ENCODE measurements around the gene CLCNKA.
A peak's percentile ranks its signal among the peaks of the same experiment; 100 is the strongest.
"Not testable (repeated sequence)": the region's sequence is repeated elsewhere in the genome, so short reads cannot be mapped to it uniquely, and the experiment has no call there.

Gene CLCNKA

GRCh38 chr1:16017461-16018303, 4.2 kb upstream of the CLCNKA start, which contains the start of gene HSPB7:
Gene HSPB7, minus strand, starts transcription at chr1:16018043. Its CDS starts 80 bp downstream, at chr1:16017963.
- Histone ChIP-seq H3K4me1 (peaks cover 96% of the 10 kb centered on the region), H3K4me3 (peak within 1 kb of the TSS; percentile 4; the same call in 1 of the 2 replicates), H3K9ac (peak within 1 kb of the TSS; percentile 50), H3K27ac (peak within 1 kb of the TSS; percentile 87), H3K27me3 (no peaks in the 10 kb centered on the region), H4K20me1 (no peaks in the 10 kb centered on the region), H3K9me3 (no peaks in the 10 kb centered on the region), H3K4me2 (peak within 1 kb of the TSS; percentile 92), H3K36me3 (no peaks in the 10 kb centered on the region)
- TF ChIP-seq Cebpa-rat (IDR thresholded peaks at IDR 0.05), result no peak

- peak overlapping the region; percentile 87 for H3K27ac ChIP-seq
- no peak for TF ChIP-seq Cebpa-rat (IDR thresholded peaks at IDR 0.05)
- H3K9me3 ChIP-seq, result no peaks in the 10 kb centered on the region
- H3K27me3 ChIP-seq, result no peaks in the 10 kb centered on the region
- H3K36me3 ChIP-seq, result no peaks in the 10 kb centered on the region
- peak overlapping the region; percentile 92 for H3K4me2 ChIP-seq
- no peaks in the 10 kb centered on the region for H4K20me1 ChIP-seq
- peaks cover 99% of the 10 kb centered on the region for H3K4me1 ChIP-seq
- 0 out of 2 replicates have a peak overlapping the region, but pooled peaks have one; percentile 50 for H3K9ac ChIP-seq
- H3K4me3 ChIP-seq, result no peak overlapping the region
Observed at GRCh38 chr1:16018308-16018707, 3.5 kb upstream of the CLCNKA start.

GRCh38 chr1:16018749-16019643, 2.8 kb upstream of the CLCNKA start:
- peaks cover 99% of the 10 kb centered on the region for H3K4me1 ChIP-seq
- no peaks in the 10 kb centered on the region for H3K27me3 ChIP-seq
- peak overlapping the region; percentile 50; the same call in 1 of the 2 replicates for H3K9ac ChIP-seq
- no peaks in the 10 kb centered on the region for H3K9me3 ChIP-seq
- TF ChIP-seq Cebpa-rat (IDR thresholded peaks at IDR 0.05), result no peak
- peak overlapping the region; percentile 87; the same call in 1 of the 2 replicates for H3K27ac ChIP-seq
- H3K4me2 ChIP-seq, result peak overlapping the region; percentile 92
- H4K20me1 ChIP-seq, result no peaks in the 10 kb centered on the region
- no peaks in the 10 kb centered on the region for H3K36me3 ChIP-seq
- H3K4me3 ChIP-seq, result no peak overlapping the region

DNA sequence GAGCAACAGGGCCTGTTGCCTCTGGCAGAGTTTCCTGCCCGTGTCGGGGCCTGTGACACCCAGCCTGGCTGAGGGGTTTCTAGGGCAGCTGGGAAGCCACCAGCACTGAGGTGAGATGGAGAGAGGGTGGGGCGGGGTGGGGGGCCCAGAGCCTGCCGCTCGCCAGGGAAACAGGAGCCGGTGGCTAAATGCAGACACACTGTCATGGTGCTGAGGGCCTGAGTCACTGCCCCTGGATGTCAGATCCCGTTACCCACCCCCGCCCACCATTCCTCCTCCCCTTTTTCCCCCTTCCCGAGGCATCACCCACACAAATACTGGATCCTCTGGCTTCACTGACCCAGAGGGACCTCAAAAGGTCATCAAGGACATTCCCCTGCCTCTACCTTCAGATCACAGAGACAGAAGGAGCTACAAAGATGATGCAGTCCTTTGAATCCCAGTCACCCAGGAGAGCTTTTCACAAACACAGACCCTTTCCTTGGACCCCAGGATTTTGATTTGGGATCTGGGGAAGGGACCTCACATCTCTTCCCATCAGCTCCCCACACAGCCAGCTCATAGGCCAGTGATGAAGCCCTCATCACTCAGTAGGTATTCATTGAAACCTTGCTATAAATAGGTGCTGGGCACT, 2.1 kb upstream of the CLCNKA start:
- TF ChIP-seq Cebpa-rat (IDR thresholded peaks at IDR 0.05), result no peak
- H3K4me1 ChIP-seq, result peaks cover 92% of the 10 kb centered on the region
- H3K4me3 ChIP-seq, result no peak overlapping the region
- H3K27ac ChIP-seq, result no peak overlapping the region
- H3K27me3 ChIP-seq, result no peaks in the 10 kb centered on the region
- no peaks in the 10 kb centered on the region for H4K20me1 ChIP-seq
- no peak overlapping the region for H3K9ac ChIP-seq
- H3K9me3 ChIP-seq, result no peaks in the 10 kb centered on the region
- H3K36me3 ChIP-seq, result no peaks in the 10 kb centered on the region
- peak overlapping the region; percentile 92 for H3K4me2 ChIP-seq

DNA sequence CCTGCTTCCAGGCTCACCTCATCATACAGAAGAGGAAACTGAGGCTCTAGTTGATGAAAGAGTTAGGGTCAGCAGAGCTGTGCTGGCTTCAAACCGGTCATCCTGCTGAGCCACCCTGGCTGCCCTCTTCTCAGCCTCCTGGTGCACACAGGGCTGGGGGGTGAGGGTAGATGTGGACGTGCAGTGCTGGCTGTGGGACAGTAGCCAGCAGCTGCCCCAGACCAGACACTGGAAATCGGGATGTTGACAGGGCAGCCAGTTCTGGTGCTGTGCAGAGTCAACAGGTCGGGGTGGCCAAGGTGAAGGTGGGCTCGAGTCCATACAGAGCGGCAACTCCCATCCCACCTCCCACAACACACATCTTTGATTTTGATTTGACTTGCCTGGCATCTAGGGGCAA, 1.5 kb upstream of the CLCNKA start:
- Histone ChIP-seq H4K20me1 (no peaks in the 10 kb centered on the region), H3K4me2 (peak overlapping the region; percentile 92; the same call in 1 of the 2 replicates), H3K4me1 (peaks cover 92% of the 10 kb centered on the region), H3K36me3 (no peaks in the 10 kb centered on the region), H3K4me3 (no peak overlapping the region), H3K9ac (no peak overlapping the region), H3K9me3 (no peaks in the 10 kb centered on the region), H3K27ac (no peak overlapping the region), H3K27me3 (no peaks in the 10 kb centered on the region)
- TF ChIP-seq Cebpa-rat (IDR thresholded peaks at IDR 0.05), result no peak

DNA sequence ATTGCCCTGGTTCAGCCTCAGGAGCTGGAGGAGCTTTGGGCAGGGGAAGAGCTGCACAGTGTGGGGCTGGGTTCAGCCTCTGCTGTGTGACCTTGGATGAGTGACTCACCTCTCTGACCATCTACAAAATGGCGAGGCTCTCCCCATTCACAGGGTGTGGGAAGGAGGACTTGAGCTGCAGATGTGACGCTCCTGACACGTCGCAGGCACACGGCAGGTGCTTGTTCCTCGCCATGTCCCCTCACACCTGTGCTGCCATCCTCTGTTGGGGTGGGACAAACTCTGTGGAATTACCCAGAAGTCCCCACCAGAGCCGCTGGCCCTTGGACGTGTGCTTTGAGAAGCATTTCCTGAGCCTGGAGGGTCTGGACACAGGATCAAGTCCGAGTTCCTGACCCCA, 958 bp upstream of the CLCNKA start:
- not testable (repeated sequence) for H3K9me3 ChIP-seq, H3K27me3 ChIP-seq, H4K20me1 ChIP-seq, H3K9ac ChIP-seq, H3K36me3 ChIP-seq, H3K4me3 ChIP-seq, H3K27ac ChIP-seq
- peaks cover 86% of the 10 kb centered on the region for H3K4me1 ChIP-seq
- H3K4me2 ChIP-seq, result peak overlapping the region; percentile 62; the same call in 1 of the 2 replicates

GRCh38 chr1:16022393-16022792, 557 bp downstream of the CLCNKA start:
- no peak overlapping the region for H3K27ac ChIP-seq
- no peak overlapping the region for H3K9ac ChIP-seq
- no peaks in the 10 kb centered on the region for H3K36me3 ChIP-seq
- H4K20me1 ChIP-seq, result no peaks in the 10 kb centered on the region
- peaks cover 77% of the 10 kb centered on the region for H3K4me1 ChIP-seq
- H3K4me2 ChIP-seq, result peak overlapping the region; percentile 62
- TF ChIP-seq Cebpa-rat (IDR thresholded peaks at IDR 0.05), result no peak
- H3K27me3 ChIP-seq, result no peaks in the 10 kb centered on the region
- no peak overlapping the region for H3K4me3 ChIP-seq
- no peaks in the 10 kb centered on the region for H3K9me3 ChIP-seq

GRCh38 chr1:16023050-16023653, 1.3 kb downstream of the CLCNKA start:
- Histone ChIP-seq H3K9ac (no peak overlapping the region), H3K4me1 (peaks cover 71% of the 10 kb centered on the region), H4K20me1 (no peaks in the 10 kb centered on the region), H3K27ac (no peak overlapping the region; the same call in 1 of the 2 replicates), H3K27me3 (no peaks in the 10 kb centered on the region), H3K4me3 (no peak overlapping the region), H3K36me3 (no peaks in the 10 kb centered on the region), H3K9me3 (no peaks in the 10 kb centered on the region), H3K4me2 (peak overlapping the region; percentile 62; the same call in 1 of the 2 replicates)
- TF ChIP-seq Cebpa-rat (IDR thresholded peaks at IDR 0.05), result no peak

- not testable (repeated sequence) for H3K27me3 ChIP-seq, H3K4me2 ChIP-seq, H3K36me3 ChIP-seq, H3K9ac ChIP-seq, H3K9me3 ChIP-seq, H3K27ac ChIP-seq, H4K20me1 ChIP-seq, H3K4me3 ChIP-seq
- peaks cover 40% of the 10 kb centered on the region for H3K4me1 ChIP-seq
Observed at GRCh38 chr1:16026302-16026701, 4.5 kb downstream of the CLCNKA start.

Measured in BLaER1 (cell line).